DMS114 treated with DMSO at 0.1 percent for 48 hours (cell line): Measurements from ENCODE around the gene B3GNT7.
"Not testable (repeated sequence)": the region's sequence is repeated elsewhere in the genome, so short reads cannot be mapped to it uniquely, and the experiment has no call there.

ENCODE experiments used
- DNase-seq: peaks from one replicate; lab custom pipeline; 2025; ENCODE audit not compliant: unreplicated experiment; lab: John Stamatoyannopoulos, UW

The B3GNT7 gene, protein sequence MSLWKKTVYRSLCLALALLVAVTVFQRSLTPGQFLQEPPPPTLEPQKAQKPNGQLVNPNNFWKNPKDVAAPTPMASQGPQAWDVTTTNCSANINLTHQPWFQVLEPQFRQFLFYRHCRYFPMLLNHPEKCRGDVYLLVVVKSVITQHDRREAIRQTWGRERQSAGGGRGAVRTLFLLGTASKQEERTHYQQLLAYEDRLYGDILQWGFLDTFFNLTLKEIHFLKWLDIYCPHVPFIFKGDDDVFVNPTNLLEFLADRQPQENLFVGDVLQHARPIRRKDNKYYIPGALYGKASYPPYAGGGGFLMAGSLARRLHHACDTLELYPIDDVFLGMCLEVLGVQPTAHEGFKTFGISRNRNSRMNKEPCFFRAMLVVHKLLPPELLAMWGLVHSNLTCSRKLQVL

DNA sequence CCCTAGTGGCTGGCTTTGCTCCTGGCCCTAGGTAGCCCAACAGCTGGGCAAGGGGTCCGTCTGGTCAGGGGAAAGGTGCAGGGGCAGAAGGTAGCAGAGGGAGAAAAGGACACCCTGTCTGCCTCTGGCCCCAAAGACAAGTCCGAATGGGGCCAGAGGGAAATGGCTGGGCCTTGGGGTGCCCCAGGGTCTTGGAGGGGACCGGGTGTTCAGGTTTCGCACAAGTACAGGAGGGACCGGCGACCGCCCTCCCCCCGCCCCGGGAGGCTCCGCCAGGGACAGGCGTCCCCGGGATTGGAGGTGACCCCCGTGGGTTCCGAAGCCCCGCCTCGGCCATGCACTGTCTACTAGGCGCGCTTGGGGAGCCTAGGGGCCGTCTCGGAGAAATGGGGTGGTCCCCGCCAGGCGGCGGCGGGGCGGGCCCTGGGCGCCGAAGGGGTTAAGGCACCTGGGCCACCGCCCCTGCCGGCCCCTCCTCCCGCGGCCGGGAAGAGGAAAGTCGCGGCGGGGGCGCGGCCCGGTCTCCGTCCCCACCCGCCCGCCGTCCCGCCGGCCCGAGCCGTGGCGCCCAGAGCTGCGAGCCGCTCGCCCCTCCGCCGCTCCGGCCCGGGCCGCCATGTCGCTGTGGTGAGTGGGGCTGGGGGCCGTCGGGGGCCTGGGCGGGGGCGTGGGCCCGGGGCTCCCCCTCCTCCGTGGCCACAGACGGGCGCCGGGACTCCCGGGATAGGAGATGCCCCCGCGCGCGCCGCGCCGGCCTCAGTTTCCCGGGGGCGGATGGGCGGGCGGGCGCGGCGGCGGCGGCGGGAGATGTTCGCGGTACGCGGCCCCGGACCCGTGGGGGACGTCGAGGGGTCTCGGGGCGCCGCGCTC is at the start of gene B3GNT7:
B3GNT7 (plus strand) TSS at position 523 of the 870 bp plus-strand sequence; CDS start at position 617, 94 bp downstream.
- DNase-seq = no peak

DNA sequence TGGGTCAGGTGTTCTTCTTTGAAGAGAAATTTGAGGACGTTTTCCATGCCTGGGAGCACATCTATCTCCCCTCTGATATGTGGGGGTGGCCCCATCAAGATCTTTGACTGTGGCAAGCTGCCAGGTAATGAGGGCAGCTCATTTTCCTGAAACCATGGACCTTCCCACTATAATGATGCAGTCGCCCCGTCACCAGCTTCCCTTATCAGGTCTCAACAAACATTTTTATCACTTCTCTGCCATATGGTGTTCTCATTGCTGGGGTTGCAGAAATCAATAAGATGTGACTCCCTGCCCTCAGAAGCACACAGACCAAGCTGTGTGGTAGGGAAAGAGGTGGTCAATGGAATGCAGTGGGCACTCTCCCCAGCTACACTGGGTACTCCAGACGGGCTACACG is 48.4 kb upstream of the B3GNT7 start:
- DNase-seq = no peak

DNA sequence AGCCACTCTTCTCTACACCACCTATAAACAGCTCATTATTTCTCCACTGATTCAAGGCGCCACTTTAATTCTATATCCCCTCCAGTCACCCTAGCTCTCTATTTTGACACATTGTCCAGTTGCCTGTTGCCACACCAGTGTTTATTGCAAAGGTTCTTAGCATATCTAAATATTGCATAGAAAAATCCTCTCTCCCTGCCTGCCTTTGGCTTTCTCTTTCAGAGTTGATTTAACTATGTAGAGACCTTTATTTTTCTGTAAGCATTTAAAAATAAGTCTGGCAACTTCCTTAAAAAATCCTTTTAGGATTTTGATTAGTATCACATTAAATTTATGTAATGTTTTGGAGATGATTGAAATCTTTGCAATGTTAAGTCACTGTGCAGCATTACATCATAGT is 47.9 kb upstream of the B3GNT7 start:
- DNase-seq = no peak

DNA sequence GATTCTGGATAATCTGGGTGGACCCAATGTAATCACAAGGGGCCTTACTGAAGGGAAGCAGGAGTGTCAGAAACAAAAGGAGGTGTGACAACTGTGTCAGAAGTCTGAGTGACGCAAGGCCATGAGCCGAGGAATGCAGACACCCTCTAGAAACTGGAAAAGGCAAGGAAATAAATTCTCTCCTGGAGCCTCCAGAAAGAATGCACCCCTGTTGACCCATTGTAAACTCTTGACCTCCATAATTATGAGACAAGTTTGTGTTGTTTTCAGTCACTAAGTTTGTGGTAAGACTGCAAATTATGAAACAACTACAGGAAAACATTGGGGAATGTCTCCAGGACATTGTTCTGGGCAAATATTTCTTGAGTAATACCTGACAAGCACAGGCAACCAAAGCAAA is 47.3 kb upstream of the B3GNT7 start:
- no peak for DNase-seq

DNA sequence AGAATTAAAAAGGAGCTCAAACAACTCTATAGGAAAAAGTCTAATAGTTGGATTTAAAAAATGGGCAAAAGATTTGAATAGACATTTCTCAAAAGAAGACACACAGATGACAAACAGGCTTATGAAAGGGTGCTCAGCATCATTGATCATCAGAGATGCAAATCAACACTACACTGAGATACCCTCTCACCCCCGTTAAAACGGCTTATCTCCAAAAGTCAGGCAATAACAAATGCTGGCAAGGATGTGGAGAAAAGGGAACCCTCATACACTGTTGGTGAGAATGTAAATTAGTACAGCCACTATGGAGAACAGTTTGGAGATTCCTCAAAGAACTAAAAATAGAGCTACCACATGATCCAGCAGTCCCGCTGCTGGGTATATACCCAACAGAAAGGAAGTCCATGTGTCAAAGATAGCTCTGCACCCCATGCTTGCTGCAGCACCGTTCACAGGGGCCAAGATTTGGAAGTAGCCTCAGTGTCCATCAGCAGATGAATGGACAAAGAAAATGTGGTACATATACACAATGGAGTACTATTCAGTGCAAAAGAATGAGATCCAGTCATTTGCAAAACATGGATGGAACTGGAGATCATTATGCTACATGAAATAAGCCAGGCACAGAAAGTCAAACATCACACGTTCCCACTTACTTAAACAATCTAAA is 46.7 kb upstream of the B3GNT7 start:
- no peak for DNase-seq

DNA sequence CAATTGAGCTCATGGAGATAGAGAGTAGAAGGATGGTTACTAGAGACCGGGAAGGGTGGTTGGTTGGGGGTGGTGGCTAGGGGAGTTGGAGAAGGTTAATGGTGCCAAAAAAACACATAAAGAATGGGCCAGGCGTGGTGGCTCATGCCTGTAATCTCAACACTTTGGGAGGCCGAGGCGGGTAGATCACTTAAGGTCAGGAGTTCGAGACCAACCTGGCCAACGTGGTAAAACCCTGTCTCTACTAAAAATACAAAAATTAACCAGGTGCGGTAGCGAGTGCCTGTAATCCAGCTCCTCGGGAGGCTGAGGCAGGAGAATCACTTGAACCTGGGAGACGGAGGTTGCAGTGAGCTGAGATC is 46.2 kb upstream of the B3GNT7 start:
- not testable (repeated sequence) for DNase-seq

DNA sequence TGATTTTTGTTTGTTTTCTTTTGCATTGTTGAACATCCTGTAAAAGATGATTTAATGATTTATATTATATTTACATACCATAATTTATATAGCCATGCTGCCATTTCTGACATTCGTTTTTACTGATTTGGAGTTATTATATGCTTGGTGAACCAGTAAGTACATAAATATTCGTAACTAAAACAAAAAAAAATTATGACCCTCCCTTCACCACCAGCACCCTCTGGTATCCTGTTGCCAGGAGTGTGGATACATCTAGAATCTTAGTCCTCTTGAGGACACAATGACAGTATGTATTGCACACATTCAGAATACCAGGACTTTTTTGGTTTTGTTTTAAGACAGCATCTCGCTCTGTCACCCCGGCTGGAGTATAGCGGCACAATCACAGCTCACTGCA is 43.9 kb upstream of the B3GNT7 start:
- DNase-seq = no peak

DNA sequence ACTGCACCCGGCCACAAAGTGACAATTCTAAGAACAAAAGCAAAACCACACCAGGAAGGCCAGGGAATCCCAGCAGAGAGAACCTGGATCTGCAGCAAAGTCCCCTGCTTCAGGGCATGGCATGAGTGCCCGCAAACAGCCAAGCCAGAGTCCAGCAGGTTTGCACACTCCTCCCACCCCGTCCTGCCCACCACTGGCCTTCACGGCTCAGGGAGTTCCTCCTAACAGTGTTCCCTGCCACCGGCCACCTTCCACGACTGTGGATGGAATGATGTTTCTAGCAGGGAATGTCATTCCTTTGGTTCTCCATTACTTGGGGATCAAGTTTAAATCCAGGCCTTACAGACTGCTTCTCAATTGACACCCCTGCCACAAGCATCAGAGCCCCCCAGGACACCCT is 42.0 kb upstream of the B3GNT7 start:
- DNase-seq = no peak

DNA sequence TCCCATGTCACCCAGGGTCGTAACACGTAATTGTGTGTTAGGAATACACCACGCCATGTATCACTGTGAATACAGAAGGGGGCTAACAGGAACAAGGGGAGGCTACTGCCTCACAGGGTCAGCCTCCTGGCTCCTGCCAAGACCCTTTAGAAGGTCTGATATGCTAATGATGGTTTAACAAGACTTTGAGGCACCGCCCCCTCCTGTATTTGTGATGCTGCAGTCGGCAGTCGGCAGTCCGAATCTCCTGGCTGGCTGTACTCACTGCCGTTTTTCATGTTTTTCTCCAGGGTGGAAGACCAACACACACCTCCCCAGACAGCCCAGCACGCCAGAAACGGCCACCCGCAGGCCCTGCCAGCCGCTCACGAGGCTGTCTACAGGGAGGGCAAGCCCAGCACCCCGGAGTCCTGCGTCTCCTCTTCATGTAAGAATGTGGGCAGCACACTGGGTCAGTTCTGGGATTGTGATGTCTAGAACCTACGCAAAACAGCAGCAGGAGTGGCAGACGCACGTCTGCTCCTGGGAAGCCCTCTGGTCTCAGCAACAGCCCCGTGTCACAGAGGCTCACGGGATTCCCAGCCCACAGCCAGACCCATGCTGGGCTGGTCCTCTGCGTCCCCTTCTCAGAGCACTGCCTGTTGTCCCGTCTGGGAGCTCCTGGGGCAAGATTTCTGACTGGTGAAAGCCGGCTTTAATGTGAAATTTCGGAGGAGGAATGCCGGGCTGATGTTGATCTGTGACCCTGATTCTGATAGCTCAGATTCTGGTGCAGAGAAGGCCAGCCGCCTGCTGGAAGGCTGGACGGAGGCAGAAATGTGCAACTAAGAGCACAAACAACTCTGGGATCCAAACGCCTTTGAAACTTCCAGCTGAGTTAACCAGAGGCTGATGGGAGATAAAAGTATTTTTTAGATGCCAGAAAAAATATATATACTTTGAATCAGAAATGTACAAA is 39.7 kb upstream of the B3GNT7 start:
- no peak for DNase-seq

DNA sequence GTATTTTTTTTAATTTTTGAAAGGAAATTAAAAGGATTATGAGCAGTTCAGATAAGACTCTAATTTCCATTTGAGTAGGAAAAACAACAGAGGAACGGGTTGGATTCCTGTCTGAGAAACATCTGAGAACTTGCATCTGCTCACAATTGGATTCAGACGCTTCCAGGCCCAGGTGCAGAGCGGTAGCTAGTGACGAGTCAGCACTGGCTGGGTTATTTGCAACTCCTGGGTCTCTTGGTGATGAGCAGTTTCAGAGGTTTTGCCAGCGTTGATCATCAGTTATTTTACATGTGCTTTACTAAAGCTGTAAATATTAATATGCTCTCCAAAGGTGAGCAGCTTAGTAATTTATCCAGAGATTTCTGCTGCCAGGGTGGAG is 39.1 kb upstream of the B3GNT7 start:
- no peak for DNase-seq

DNA sequence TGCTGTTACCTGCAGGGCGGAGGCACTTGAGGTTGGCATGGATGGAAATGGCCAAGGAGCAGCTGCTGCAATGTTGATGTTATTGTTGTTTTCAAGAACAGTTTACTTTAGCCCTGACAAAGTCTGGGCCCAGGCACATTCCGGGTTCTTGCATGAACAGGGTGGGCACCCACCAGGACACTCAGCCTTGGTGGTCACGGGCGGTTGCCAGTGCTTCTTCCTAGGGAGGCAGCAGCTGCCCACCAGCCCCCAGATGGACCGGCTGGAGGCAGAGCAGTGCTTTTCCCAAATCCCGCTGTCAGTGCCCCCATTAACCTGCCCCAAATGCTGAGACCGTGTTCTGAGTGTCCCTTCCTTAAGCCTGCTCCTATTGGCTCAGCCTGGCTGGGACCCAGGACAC is 38.5 kb upstream of the B3GNT7 start:
- no peak for DNase-seq

DNA sequence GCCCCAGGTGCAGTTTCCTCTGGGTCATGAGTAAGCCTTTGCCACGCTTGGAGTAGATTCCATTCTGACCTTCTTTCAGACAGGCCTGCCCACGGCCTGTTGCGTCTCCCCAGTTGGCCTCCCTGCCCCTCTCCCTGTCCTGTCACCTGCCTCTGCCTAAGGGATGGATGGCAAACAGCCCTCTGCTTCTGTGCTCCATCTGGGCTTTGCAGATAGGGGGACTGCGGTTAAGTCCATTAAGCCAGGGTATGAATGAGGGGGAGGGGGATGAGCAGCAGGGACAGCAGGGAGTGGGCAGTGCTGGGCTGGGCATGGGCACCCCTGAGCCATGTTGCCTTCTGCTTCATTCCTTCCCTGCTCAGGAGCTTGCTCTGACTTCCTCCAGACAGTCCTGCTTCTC is 37.6 kb upstream of the B3GNT7 start:
- DNase-seq = no peak

DNA sequence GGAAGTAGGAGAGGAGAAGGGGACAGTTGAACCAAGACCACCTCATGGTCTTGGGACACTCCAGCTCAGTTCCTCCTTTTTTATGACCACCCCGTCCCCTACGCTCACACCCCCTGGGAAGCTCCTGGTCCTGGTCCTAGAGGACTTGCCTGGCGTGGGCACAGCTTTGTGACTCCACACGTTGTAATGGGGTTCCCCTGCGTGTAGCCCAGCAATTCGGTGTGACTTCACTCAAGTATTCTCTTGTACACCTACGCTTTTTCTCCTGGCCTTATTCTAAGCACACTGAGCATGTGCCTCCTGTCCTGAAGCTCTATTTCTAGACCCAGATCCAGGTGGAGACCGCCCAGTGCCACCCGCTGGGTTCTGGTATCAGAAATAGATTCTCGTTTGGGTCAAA is 36.1 kb upstream of the B3GNT7 start:
- DNase-seq = no peak

DNA sequence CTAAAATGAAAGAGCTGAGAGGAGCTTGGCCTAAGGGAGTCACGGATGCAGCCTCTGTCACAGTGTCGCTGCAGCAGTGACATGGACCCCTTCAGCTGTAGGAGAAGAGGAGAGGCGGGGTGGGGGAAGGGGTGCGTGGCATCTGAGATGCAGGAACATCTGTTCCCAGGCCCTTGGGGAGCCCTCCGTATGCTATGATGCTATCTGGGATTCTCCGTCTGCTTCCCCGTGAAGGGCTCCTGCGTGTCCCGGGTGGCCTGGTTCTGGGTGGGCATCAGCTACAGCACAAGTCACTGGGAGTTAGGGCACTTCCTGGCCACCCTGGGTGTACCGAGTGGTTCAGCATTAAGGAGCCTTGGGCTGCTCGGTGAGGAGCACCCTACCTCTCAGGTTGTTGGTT is 35.6 kb upstream of the B3GNT7 start:
- no peak for DNase-seq

DNA sequence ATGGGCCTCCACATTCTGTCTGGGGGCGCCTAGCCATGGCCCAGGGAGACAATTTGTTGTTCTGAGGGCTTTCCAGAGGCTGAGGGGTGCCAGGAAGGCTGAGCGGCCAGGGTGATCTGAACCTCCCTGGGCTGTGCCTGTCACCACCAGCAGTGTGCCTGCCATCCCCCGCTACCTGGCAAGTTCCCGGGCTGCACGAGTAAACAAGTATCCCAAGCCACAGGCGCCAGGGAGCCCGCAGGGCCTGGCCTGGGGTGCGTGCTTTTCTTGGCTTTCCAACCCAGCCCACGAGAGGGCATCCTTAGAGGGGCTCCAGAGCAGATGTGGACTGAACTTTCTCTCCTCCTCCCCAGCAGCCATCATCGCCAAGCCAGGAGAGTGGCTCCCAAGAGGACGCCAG is 35.1 kb upstream of the B3GNT7 start:
- no peak for DNase-seq

DNA sequence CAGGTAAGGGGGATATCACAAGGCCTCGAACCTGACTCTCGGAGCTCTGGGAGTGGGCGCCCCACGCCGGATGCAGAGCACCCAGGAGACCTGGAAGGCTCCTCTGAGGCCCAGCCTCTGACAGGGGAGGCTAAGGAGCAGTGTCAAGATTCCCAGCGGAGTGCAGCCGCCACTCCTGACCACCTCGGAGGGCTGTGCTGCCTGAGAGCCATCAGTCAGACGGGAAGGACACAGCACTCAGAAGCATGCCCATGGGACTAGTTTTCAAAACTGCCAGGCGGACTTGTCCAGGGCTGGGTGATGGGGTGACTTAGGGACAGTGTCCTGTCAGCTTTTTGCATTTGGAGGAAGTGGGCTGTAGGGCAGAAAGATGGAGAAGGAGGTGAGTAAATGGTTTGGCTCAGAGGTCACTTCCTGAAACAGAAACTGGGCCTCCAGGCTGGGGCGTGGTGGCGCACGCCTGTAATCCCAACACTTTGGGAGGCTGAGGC is 34.6 kb upstream of the B3GNT7 start:
- DNase-seq = no peak

DNA sequence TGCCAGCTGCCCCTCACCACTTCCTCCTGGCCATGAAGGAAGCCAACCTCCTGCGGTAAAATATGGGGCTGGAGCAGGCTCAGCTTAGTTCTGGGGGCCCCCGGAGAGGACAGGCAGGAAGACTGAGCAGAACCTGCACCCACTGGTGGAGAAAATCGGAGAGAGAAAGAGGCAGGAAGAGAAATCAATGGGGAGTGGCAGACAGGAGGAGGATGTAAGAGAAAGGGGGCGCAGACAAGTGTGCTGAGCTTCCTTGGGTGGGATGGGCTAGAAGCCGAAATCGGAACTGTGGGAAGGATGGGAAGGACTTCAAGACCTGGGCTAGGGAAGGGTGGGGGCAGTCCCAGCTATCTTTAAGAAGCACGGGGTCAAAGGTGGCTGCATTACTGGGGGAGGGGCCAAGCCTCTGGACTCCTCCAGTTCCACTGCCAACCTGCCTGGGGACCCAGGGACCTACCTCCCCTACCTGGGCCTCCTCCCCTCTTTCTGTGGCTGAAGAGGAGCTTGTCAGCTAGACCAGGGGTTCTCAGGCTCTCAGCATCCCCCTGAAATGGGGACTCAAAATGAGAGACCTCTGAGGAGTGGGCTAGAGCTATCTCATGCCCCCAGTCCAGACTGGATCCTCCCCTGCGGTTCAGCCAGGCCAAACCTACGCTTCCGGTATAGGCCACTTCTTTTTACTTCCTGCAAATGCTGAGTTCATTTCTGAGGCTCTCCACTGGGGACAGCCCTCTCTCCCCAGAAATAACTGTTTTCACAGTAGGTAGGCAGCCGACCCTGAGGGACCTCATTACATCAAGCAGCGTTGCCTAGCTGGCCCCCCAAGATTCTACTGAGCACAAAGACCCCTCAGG is 33.6 kb upstream of the B3GNT7 start:
- DNase-seq = no peak

DNA sequence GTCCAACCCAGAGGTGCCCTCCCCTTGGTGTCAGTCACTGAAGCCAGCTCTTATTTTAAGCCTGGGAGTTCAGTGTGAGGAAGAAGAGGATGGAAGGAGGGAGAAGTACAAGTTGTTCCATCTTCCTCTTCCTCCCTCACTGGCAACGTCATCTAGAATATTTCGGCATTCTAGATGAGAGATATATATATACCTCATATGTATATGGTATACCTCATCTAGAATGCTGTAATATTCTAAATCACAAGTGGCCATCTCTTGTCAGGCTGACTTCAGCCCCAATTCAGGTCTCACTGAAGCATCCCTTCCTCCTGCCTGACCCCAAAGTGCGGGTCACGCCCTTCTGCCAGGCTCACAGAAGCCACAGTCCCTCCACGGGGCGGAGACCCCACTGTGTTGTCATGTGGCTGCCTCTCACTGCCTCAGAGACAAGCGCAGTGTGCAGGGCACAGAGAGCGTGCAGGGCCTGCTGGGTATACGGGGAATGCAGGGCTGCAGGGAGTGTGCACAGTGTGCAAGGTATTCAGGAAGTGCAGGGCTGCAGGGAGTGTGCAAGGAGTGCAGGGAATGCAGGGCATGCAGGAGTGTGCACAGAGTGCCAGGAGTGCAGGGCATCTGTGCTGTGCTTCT is 32.8 kb upstream of the B3GNT7 start:
- DNase-seq = no peak

DNA sequence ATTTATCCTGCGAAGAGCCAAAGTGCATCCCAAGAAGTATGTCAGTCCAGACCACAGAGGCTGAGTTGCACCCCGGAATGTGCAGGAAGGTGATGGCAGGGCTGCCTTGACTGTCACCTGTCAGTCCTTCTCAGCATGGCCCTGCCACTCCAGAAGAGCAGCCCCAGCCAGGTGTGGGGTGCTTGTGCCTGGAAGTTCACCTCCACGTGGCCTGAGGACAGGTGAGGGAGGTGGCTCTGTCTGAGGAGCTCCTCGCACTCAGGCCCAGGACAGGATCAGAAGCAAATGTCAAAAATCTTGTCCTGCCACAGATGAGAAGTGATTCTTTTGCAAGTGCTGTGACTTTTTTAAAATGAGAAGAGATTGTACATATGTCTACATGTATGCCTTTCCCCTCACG is 31.4 kb upstream of the B3GNT7 start:
- DNase-seq = no peak
